Subcutaneous abdominal adipose tissue (tissue), 5 donors: Measurements from ENCODE around the gene ARHGAP24.
A peak's percentile ranks its signal among the peaks of the same experiment; 100 is the strongest.

Experiments used
- H3K27ac ChIP-seq: one replicate; pipeline ENCODE4 v1.7.0; 2013; ENCODE audit warnings: low read depth, mild to moderate bottlenecking, inconsistent platforms, low read length, moderate library complexity
- H3K27me3 ChIP-seq, 5 donors: one replicate each; pipeline ENCODE4 v1.7.0; 2013; ENCODE audit warnings: low read length in 5 of 5, inconsistent platforms in 1 of 5; ENCODE audit not compliant: control insufficient read depth in 5 of 5, insufficient read depth in 4 of 5
- H3K36me3 ChIP-seq, 5 donors: one replicate each; pipeline ENCODE4 v1.7.0; 2013; ENCODE audit warnings: low read length in 5 of 5; ENCODE audit not compliant: control insufficient read depth in 5 of 5, insufficient read depth in 5 of 5
- H3K4me1 ChIP-seq, 5 donors: one replicate each; pipeline ENCODE4 v1.7.0; 2013; ENCODE audit warnings: low read length in 5 of 5, mild to moderate bottlenecking in 3 of 5, moderate library complexity in 1 of 5; ENCODE audit not compliant: control insufficient read depth in 5 of 5, insufficient read depth in 5 of 5
- H3K4me3 ChIP-seq, 5 donors: one replicate each; pipeline ENCODE4 v1.7.0; 2013; ENCODE audit warnings: low read length in 5 of 5, low read depth in 1 of 5
- H3K9ac ChIP-seq, 5 donors: one replicate each; pipeline ENCODE4 v1.7.0; 2013; ENCODE audit warnings: low read length in 5 of 5, mild to moderate bottlenecking in 4 of 5, moderate library complexity in 3 of 5
- H3K9me3 ChIP-seq, 5 donors: one replicate each; pipeline ENCODE4 v1.7.0; 2013; ENCODE audit warnings: low read length in 5 of 5; ENCODE audit not compliant: control insufficient read depth in 5 of 5
- donor health status: healthy.
- donor health status: healthy.
- donor health status: healthy.
- donor health status: healthy.
- donor health status: healthy.

The ARHGAP24 gene

DNA sequence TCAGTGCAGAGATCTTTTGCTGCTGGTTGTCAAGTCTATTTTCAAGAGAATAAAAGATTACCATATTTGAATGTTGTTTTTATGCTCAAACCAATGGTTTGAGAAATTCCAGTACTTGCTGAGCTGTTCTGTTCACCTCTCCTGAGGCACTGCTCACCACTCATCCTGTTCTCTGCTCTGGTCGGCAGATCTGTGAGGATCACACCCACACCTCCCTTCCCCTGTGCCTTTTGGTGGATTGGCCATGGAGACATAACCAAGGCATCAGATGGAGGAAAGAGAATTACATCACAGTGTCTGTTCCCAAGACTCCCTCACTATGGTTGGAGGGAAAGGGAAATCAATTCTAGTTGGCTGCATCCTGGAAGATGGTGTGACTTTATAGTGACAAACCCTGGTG, 391.6 kb downstream of the ARHGAP24 start:
- peaks cover 3 to 21% (median 10%) of the 10 kb centered on the region in 5 donors for H3K4me1 ChIP-seq
- peak overlapping the region; percentile 11 for H3K27ac ChIP-seq
- H3K4me3 ChIP-seq = no peak overlapping the region
- no peaks in the 10 kb centered on the region for H3K36me3 ChIP-seq
- H3K27me3 ChIP-seq = no peaks in the 10 kb centered on the region
- no peak overlapping the region for H3K9ac ChIP-seq
- H3K9me3 ChIP-seq = no peaks in the 10 kb centered on the region

DNA sequence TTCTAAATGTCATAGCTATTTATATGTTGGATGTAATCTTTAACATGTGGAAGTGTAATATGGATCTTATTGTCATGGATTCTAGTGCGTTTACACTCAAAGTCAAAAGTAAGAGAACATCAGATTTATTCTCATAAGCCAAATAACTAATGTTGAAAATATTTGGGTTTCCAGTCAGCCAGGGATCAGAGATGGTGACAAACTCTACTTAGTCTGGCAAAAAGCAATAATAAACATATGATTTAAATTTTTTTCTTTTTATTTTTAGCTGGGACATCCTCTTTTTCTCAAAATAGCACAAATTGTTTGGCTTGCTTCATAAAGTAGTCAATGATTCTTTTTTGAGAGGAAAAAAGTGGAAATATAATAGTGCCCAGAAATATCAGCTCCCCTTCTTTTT, 392.3 kb downstream of the ARHGAP24 start:
- Histone ChIP-seq H3K27ac (peak overlapping the region; percentile 11), H3K9me3 (no peaks in the 10 kb centered on the region), H3K4me3 (no peak overlapping the region), H3K36me3 (no peaks in the 10 kb centered on the region), H3K9ac (no peak overlapping the region), H3K27me3 (no peaks in the 10 kb centered on the region), H3K4me1 (peaks cover 3 to 21% (median 10%) of the 10 kb centered on the region in 5 donors)

DNA sequence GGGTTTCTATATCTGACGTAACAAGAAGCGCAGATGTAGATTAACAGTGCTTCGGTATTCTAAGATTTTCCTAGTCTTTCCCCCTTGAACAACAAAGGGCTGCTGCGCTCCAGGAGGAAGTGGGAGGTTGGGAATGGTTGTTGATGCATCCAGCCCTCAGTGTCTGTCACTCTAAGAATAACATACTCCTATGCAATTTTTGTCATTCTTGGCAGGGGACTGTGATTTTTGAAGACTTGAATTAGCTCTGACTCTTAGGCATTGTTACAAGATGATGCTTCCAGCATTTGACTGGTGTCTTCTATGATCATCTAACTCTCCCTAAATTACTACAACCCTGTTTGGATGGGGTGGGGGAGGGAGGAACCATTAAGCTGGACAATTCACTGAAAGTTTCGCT, 394.2 kb downstream of the ARHGAP24 start:
- H3K4me1 ChIP-seq = peaks cover 3 to 21% (median 10%) of the 10 kb centered on the region in 5 donors
- H3K27me3 ChIP-seq = no peaks in the 10 kb centered on the region
- no peaks in the 10 kb centered on the region for H3K36me3 ChIP-seq
- no peak overlapping the region for H3K27ac ChIP-seq
- H3K4me3 ChIP-seq = no peak overlapping the region
- H3K9ac ChIP-seq = no peak overlapping the region
- H3K9me3 ChIP-seq = no peaks in the 10 kb centered on the region

DNA sequence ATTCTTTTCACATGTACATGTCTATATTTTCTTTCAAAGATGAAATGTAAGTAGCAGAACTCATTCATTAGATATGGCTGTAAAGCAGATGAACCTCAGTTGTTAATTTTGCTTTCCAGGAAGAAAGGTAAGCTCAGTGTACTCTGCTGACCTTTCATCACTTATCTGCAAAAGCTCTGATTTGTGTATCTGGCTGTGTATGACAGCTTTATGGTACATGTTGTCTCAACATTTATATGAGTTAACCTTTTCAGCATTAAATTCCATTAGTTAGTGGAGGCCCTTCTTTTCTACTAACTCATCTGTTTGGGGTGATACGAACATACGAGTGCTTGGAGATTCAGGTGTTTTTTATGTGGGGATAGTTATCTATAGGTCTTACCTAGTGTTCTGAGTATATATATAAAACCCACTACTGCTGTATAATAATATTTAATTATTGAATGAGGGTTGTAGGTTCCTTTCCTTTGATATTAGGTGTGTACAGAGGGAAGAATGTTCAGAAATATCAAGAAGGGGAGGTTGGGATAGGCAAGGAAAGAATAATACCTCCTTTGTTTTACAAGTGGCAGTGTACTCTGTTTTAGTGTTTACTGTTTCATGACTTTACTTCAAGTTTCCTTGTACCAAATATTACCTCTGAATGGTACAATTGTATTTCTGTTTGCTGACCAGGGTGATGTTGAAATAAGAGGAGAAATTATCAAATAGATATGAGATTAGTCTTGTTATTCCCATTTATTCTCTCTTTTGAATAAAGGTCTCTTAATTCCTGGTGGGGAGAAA, 395.5 kb downstream of the ARHGAP24 start:
- H3K36me3 ChIP-seq = no peaks in the 10 kb centered on the region
- H3K4me1 ChIP-seq = peaks cover 3 to 21% (median 10%) of the 10 kb centered on the region in 5 donors
- H3K27ac ChIP-seq = no peak overlapping the region
- no peaks in the 10 kb centered on the region for H3K9me3 ChIP-seq
- H3K27me3 ChIP-seq = no peaks in the 10 kb centered on the region
- no peak overlapping the region for H3K9ac ChIP-seq
- no peak overlapping the region for H3K4me3 ChIP-seq

DNA sequence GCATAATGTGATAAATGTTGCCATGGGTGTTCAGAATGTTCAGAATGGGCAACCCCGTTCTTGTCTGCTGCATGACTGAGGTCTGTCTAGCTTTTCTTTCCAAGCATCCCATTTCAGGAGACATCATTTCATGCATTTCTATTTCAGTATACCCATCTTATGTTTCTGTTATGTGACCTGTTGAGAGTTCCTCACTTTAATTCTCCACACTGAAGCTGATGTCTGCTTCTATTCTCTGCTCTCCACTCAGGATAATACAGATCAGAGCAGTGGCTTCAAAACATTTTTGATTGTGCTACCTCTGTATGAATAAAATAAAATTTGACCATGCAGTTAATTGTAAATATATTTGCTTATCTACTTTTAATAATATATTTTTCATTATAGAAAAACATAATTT, 398.6 kb downstream of the ARHGAP24 start:
- H3K9me3 ChIP-seq = no peaks in the 10 kb centered on the region
- no peak overlapping the region for H3K9ac ChIP-seq
- no peak overlapping the region for H3K27ac ChIP-seq
- H3K27me3 ChIP-seq = no peaks in the 10 kb centered on the region
- no peaks in the 10 kb centered on the region for H3K4me1 ChIP-seq
- H3K36me3 ChIP-seq = no peaks in the 10 kb centered on the region
- no peak overlapping the region for H3K4me3 ChIP-seq

DNA sequence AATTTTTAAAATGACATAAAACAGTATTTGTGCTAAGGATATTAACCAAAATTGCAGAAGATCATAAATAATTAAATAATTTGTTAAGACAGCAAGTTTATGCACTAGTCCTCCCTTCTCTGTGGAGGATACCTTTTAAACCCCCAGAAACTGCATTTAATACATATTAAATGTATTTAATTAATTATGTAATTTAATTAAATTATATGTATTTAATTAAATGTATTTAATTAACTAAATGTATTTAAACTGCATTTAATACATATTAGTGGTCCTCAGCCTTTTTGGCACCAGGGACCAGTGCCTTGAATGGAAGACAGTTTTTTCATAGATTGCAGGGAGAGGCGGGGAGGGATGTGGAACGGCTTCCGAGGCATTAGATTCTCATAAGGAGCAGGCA, 404.6 kb downstream of the ARHGAP24 start:
- Histone ChIP-seq H3K27me3 (no peaks in the 10 kb centered on the region), H3K9ac (no peak overlapping the region), H3K4me1 (no peaks in the 10 kb centered on the region), H3K36me3 (no peaks in the 10 kb centered on the region), H3K4me3 (no peak overlapping the region), H3K27ac (no peak overlapping the region), H3K9me3 (no peaks in the 10 kb centered on the region)

DNA sequence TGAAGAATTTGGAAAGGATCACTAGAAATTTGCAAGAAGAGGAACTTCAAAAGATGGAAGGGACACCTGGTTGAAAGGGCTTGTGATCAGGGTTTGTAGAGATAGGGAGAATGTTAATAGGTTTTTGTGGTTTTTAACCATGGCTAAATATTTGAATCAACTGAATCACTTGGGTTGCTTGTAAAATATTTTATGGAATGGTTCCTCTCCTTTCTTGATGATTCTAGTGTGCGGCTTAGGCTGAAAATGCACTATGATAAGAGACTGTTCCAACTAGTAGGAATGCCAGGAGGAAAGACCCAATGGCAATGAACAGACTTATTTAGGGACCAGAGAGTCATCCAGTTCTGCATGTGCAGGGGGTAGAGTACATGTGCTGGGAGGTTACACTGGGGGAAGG, 408.2 kb downstream of the ARHGAP24 start:
- no peak overlapping the region for H3K9ac ChIP-seq
- no peaks in the 10 kb centered on the region for H3K4me1 ChIP-seq
- no peak overlapping the region for H3K27ac ChIP-seq
- H3K9me3 ChIP-seq = no peaks in the 10 kb centered on the region
- H3K27me3 ChIP-seq = no peaks in the 10 kb centered on the region
- no peaks in the 10 kb centered on the region for H3K36me3 ChIP-seq
- no peak overlapping the region for H3K4me3 ChIP-seq

DNA sequence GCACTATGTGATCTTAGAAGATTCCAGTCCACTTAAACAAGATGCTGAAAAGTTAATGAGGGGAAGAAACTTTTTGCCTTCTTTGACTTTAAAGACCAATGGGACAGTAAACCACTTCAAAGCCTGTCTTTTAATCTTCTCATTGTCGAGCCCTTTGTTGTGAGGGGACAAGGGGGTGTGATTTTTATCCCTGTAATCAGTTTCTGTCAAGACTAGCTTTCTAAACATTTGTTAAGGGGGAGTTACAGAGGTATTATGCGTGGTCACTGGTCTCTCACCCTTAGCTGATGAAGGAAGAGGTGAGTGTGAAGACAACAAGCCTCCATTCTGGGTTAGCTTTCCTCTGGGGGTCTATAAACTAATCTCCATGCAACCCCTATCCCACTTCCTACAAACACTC, 409.3 kb downstream of the ARHGAP24 start:
- Histone ChIP-seq H3K4me1 (no peaks in the 10 kb centered on the region), H3K9ac (no peak overlapping the region), H3K36me3 (no peaks in the 10 kb centered on the region), H3K4me3 (no peak overlapping the region), H3K9me3 (no peaks in the 10 kb centered on the region), H3K27me3 (no peaks in the 10 kb centered on the region), H3K27ac (no peak overlapping the region)

DNA sequence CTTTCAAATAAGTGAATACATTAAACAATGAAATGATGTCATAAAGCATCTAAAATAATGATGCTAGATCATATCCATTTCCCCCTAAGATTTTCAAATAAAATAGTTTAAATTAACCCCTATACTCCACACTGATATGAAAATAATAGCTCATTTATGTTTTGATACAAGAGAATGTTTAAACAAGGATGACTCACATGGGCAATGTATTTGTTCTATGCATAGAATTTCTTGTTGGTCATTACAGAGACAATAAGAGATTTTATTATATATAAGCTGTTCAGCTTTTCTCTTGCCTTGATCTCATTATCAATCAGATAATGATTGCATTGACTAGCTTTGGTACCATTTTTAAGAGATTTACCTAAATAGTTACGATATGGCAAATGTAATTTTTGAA, 411.7 kb downstream of the ARHGAP24 start:
- no peak overlapping the region for H3K9ac ChIP-seq
- H3K9me3 ChIP-seq = no peaks in the 10 kb centered on the region
- H3K4me3 ChIP-seq = no peak overlapping the region
- no peaks in the 10 kb centered on the region for H3K36me3 ChIP-seq
- no peaks in the 10 kb centered on the region for H3K4me1 ChIP-seq
- H3K27ac ChIP-seq = no peak overlapping the region
- no peaks in the 10 kb centered on the region for H3K27me3 ChIP-seq

DNA sequence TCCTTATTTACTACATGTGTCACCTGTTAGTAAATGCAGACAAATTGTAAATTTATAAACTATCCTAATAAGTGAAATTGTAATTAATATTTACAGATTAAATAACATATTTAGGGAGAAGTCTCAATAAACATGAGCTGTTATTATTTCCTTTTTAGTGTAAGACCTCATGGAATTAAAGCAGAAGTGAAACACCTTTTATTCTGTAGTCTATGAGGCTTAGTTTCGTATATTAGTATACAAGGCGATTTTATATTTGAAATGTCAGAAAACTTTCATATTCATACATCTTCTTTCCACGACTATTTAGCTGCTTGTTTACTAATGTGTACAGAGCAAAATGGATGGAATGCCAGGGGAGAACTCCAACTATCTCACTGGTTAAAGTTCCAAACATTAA, 414.4 kb downstream of the ARHGAP24 start:
- Histone ChIP-seq H3K36me3 (no peaks in the 10 kb centered on the region), H3K4me1 (no peaks in the 10 kb centered on the region), H3K9ac (no peak overlapping the region), H3K27me3 (no peaks in the 10 kb centered on the region), H3K27ac (no peak overlapping the region), H3K4me3 (no peak overlapping the region), H3K9me3 (no peaks in the 10 kb centered on the region)
